ENCODE results near the gene LRRK1.

The LRRK1 gene

GRCh38 chr15:101000271-101000681, 81.1 kb downstream of the LRRK1 start:
- TF ChIP-seq, protein P1, sequence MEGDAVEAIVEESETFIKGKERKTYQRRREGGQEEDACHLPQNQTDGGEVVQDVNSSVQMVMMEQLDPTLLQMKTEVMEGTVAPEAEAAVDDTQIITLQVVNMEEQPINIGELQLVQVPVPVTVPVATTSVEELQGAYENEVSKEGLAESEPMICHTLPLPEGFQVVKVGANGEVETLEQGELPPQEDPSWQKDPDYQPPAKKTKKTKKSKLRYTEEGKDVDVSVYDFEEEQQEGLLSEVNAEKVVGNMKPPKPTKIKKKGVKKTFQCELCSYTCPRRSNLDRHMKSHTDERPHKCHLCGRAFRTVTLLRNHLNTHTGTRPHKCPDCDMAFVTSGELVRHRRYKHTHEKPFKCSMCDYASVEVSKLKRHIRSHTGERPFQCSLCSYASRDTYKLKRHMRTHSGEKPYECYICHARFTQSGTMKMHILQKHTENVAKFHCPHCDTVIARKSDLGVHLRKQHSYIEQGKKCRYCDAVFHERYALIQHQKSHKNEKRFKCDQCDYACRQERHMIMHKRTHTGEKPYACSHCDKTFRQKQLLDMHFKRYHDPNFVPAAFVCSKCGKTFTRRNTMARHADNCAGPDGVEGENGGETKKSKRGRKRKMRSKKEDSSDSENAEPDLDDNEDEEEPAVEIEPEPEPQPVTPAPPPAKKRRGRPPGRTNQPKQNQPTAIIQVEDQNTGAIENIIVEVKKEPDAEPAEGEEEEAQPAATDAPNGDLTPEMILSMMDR (IDR thresholded peaks at IDR 0.05; ENCODE audit: insufficient read depth, low read length, poor library complexity, severe bottlenecking), result no peak
- Histone ChIP-seq H3K36me3 (ENCODE audit: control insufficient read depth, insufficient read depth, low read length) (peaks cover 34% of the 10 kb centered on the region), H3K4me3 (replicated peaks; ENCODE audit: low read depth, low read length) (no peak overlapping the region), H3K27me3 (replicated peaks; ENCODE audit: control insufficient read depth, insufficient read depth, low read length) (no peaks in the 10 kb centered on the region)
- DNase-seq (ENCODE audit: extremely low read depth, insufficient read length), result no peak

GRCh38 chr15:101001056-101001455, 81.9 kb downstream of the LRRK1 start:
- H3K36me3 ChIP-seq (ENCODE audit: control insufficient read depth, insufficient read depth, low read length), result peaks cover 28% of the 10 kb centered on the region
- TF ChIP-seq, protein P1 (IDR thresholded peaks at IDR 0.05; ENCODE audit: insufficient read depth, low read length, poor library complexity, severe bottlenecking), result no peak
- no peak overlapping the region for H3K4me3 ChIP-seq (replicated peaks; ENCODE audit: low read depth, low read length)
- DNase-seq (ENCODE audit: extremely low read depth, insufficient read length), result no peak
- H3K27me3 ChIP-seq (replicated peaks; ENCODE audit: control insufficient read depth, insufficient read depth, low read length), result no peaks in the 10 kb centered on the region

GRCh38 chr15:101001796-101002195, 82.6 kb downstream of the LRRK1 start:
- TF ChIP-seq, protein P1 (IDR thresholded peaks at IDR 0.05; ENCODE audit: insufficient read depth, low read length, poor library complexity, severe bottlenecking), result no peak
- H3K27me3 ChIP-seq (replicated peaks; ENCODE audit: control insufficient read depth, insufficient read depth, low read length), result no peaks in the 10 kb centered on the region
- no peak overlapping the region for H3K4me3 ChIP-seq (replicated peaks; ENCODE audit: low read depth, low read length)
- DNase-seq (ENCODE audit: extremely low read depth, insufficient read length), result no peak
- peaks cover 23% of the 10 kb centered on the region for H3K36me3 ChIP-seq (ENCODE audit: control insufficient read depth, insufficient read depth, low read length)

- DNase-seq (ENCODE audit: extremely low read depth, insufficient read length), result no peak
- H3K4me3 ChIP-seq (replicated peaks; ENCODE audit: low read depth, low read length), result no peak overlapping the region
- TF ChIP-seq, protein P1 (IDR thresholded peaks at IDR 0.05; ENCODE audit: insufficient read depth, low read length, poor library complexity, severe bottlenecking), result no peak
- peaks cover 21% of the 10 kb centered on the region for H3K36me3 ChIP-seq (ENCODE audit: control insufficient read depth, insufficient read depth, low read length)
- H3K27me3 ChIP-seq (replicated peaks; ENCODE audit: control insufficient read depth, insufficient read depth, low read length), result no peaks in the 10 kb centered on the region
Observed at GRCh38 chr15:101003081-101003480, 83.9 kb downstream of the LRRK1 start.

GRCh38 chr15:101003706-101004105, 84.5 kb downstream of the LRRK1 start:
- H3K4me3 ChIP-seq (replicated peaks; ENCODE audit: low read depth, low read length), result no peak overlapping the region

More at GRCh38 chr15:101003706-101004105, 84.5 kb downstream of the LRRK1 start:
- H3K36me3 ChIP-seq (ENCODE audit: control insufficient read depth, insufficient read depth, low read length), result peaks cover 20% of the 10 kb centered on the region
- no peaks in the 10 kb centered on the region for H3K27me3 ChIP-seq (replicated peaks; ENCODE audit: control insufficient read depth, insufficient read depth, low read length)
- TF ChIP-seq, protein P1 (IDR thresholded peaks at IDR 0.05; ENCODE audit: insufficient read depth, low read length, poor library complexity, severe bottlenecking), result no peak
- DNase-seq (ENCODE audit: extremely low read depth, insufficient read length), result no peak

Data from GM06990 (cell line).